Epidermal melanocyte (primary cell): ENCODE measurements around the gene CCDC12.

Experiments used
- DNase-seq: peaks from one replicate; pipeline ENCODE4 v3.0.0; 2011; ENCODE audit warnings: low spot score; ENCODE audit not compliant: insufficient read length

CCDC12 gene

DNA sequence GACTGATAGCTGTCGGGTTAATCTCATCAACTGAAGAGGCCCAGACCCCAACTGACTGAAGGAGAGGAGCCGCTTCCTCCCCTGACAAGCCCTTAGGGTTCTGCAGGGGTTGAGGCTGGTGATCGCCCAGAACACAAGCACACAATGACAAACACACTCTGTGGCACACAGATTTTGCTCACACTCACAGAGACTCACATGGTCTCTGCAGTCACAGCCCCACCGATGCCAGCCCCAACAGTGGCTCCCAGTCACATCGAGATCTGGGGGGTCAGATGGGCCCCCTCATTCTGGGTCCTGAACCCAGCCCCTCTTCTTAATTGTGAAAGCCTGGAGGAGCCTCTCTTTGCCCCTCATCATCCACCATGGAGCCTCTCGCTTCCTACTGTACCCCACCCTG is 82.3 kb downstream of the CCDC12 start:
- no peak for DNase-seq

DNA sequence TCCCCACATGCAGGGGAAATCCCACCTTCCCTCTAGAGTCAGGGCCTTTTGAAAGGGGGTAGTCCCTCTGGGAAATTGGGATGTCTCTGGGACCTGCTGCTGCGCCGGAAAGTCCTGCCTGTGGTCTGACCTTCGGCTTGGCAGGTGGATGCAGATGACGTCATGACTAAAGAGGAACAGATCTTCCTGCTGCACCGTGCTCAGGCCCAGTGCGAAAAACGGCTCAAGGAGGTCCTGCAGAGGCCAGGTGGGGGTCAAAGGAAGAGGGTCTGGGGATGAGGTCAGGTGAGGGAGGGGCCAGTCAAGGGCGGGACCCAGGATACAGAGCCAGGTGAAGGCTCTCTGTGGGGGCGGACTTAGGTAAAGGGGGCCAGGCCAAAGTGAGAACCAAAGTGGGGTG is 82.8 kb downstream of the CCDC12 start:
- no peak for DNase-seq

DNA sequence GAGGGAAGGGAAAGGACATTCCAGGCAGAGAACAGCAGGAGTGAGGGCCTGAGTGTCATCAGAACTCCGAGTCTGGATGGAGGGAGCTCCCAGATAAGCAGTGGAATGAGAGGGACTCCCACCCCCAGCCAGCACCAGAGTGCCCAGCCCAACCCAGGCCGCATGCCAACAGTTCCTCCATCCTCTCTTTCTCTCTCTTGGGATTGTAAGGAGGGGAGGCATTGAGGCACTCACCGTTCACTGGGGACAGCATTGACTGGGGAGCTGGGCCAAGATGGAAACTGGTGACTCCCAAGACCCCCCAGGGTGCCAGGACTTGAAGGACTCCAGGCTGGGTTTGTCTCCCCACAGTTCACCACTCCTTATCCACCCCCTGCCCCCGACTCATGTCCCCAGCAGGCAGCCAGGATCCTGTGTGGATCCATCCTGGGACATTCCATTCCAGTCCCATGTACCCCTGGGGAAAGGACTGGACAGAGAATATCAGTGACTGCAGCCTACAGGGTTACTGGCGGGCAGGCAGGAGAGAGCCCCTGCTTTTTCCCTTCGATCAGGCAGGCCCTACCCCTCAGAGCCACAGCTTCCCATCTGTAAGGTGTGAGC is 83.3 kb downstream of the CCDC12 start:
- DNase-seq = no peak

DNA sequence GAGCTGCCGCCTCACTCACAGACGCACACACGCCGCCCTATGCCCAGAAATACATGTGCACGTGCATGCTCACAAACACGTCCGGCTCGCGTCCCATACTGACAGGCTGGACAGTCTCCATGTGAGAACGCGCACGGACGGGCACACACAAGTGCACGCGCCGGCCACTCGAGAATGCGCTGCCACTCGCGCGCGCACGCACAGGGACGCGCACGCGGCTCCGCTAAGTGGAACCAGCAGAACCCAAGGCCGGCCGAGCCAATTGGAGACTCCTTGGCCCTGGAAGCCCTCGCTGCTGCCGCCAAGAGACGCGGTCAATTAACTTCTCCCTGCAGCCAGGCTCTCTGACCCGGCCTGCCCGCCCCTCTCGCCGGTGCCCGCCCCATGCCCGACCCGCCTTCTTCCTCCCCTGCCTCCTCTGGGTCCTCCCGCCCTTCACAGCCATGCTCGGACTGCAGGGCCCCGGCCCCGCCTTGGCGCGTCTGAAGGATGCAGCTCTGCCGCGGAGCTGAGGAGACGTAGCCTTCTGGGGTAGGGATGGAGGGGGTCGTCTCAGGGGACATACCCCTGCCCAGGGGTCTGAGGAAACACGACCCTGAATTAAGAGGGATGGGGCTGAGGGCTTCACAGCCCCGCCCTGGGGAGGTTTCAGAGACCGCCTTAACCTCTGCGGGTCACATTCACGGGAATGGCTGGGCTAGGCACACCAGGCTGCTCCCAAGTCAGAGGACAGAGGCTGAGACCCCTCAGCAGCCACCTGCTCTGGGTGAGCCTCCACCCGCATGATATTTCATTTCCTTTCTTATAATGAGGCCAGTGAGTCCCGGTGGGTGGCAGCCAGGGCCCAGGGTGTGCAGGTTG is 84.0 kb downstream of the CCDC12 start:
- DNase-seq = peak; percentile 98

DNA sequence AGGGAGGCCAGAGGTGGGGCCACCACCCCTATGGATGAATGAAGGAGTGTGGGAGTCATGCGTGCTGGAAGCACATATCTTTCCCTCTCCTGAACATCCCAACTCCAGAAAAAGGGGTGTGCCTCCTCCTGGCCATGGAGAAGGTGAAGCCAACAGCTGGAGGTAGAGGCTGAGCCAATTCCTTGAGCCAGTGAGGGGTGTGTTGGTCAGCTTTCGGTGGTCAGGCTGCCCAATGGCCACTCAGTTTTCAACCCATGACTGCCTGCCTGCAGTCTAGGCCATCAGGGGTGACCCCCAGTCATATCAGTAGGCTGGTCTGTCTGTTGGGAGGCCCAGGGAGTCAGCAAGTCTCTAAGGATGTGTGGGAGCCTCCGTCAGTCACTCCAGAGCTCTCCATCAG is 85.4 kb downstream of the CCDC12 start:
- DNase-seq = no peak

DNA sequence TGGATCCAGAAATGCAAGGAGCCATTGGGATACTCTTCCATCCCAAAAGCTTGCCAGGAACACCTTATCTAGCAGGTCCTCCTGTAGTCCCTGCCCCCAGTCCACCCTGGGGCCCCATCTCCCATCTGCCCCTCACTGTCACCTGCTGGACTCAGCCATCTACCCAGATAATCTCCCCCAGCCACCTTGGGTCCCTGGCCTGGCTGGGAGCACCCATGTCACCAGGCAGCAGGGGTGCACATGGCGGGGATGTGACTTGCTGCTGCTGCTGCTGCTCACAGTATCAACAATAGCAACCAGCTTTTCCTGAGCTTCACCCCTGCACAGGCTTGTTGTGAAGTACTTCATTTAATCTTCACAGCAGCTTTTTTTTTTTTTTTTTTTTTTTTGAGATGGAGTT is 86.4 kb downstream of the CCDC12 start:
- no peak for DNase-seq

DNA sequence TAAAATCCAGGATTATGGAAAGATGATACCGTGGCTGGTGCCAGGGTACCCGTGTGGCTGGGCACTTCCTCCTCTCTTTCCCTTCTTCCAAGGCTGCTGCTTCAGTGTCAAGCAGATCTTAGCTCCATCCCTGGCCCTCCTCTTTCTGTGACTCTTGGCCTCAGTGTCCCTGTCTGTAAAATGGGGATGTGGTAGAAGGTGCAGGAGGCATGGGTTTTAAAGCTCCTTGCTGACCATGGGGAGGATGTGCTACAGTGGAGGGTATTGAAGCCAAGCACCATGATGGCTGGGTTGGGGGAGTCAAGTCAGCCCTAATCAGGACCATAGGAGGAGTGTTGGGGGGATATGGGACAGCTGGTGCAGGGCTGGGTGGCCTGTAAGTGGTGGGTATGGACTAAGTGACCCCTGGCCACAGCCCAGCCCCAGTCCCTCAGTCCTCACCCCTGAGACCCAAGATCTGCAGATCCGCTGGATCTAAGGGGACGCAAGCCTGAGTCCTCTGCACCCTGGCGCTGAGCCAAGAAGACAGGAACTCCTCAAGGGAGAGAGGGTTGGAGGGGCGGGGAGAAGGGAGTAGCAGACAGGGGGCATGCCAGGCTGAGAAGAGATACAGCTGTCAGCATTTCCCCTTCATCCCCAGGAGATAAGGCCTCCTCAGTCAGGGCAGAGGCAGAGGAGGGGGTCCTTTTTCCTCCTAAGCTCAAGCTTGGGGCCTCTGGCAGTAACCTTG is 87.0 kb downstream of the CCDC12 start:
- no peak for DNase-seq

DNA sequence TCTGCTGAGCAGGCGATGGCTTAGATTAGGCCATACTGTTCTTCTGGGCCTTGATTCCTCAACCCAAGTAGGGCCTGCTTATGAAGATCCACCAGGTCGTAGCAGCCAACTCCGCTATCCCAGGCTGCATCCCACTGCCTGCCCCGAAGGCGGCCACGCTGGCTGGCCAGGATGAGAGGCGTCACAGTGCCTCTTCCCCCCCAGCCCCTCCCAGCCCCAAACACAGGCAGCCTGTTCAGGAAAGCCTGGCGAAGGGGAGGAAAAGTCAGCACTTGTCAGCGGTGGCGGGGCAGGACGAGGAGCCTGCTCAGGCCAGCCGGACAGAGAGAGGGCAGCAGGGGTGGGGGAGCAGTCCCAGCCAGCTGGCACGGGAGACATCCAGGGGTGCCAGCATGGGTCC is 87.8 kb downstream of the CCDC12 start:
- DNase-seq = no peak

DNA sequence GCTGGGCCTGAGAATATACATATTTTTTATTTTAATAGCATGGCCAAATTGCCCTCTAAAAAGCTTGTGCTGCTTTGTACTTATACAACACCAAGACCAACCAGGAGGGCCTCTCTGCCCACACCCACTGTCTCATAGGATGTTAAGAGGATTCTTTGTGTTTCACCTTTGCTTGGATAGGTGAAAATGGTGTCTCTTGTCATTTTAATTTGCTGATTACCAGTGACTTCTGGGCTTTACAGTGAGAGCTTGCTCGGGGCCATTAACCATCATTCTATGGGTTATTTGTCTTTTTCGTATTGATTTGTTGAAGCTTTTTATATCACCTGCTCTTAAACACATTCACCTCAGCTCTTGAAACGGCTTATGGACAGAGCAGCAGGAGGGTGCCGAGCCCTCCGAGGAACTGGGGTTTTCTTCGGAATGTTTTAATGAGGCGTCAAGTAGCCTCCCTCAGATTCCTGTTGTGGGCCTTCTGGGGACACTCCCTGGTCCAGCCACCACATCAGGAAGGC is 88.5 kb downstream of the CCDC12 start:
- no peak for DNase-seq

DNA sequence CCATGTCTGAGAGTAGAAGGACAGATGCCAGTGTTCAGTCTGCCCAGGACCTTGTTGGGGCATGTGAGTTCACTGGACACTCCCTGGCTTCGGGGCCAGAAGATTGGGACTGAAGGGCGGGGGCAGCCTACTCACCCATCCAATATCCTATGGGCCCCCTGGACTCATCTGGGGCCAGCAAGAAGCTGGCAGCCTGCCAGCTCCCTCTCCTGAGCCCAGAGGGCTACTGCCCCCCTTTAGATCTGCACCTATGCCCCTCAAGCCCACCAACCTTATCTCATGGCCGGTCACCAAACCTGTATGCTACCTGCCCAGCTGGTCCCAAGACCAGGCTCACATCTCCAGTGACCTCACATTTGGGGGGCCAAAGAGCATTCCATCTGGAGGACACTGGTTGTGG is 90.9 kb downstream of the CCDC12 start:
- no peak for DNase-seq

DNA sequence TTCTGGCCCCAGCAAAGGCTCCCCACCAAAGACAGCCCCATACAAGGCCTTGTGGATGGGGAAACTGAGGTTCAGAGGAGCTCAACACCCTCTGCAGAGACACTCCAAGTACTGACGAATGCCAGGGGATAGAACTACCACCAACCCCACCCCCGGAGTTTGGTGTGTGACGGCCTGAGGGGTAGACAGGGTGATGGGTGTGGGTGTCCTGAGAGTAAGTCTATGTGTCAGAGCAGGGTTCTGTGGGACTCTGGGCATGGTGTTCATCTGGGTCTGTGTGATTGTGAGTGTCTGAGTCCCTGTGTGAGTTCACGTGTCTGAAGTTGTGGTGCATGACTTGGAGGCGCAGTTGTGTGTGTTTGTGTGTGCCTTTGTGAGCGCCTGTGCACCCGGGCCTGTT is 91.6 kb downstream of the CCDC12 start:
- no peak for DNase-seq

DNA sequence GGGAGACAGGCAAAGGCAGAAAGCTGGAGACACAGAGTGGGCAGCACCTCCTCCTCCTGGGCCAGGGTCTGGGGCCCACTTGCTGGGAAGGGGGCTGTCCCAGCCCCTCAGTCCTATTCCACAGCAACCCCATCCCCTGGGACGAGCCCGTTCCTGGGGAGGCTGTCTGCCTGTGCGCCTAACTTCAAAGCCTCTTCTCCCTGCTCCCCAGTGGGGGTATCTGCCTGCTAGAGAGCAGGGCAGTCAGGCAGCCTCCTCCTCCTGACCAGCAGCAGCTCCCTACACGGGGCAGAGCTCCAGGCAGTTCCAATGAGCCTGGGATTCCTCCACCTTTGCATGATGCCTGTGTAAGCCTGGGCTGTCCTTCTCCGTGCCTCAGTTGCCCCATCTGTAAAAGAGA is 92.1 kb downstream of the CCDC12 start:
- DNase-seq = no peak

DNA sequence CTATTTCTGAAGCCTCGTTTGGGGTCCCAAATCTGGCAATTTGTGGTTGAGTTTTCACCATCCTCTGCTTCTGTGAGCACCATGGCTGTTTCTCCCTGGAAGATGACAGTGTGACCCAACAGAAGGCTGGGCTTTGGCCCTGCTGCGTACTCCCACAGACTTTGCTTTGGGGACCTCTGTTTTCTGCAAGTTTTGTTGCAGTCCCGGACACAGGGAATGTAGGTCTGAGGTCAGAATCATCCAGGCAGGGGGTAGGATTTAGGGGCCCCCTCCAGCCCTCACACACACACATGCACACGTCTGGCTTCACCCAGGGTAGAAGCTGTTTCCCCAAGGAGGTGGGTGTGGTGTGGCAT is 92.7 kb downstream of the CCDC12 start:
- DNase-seq = no peak

DNA sequence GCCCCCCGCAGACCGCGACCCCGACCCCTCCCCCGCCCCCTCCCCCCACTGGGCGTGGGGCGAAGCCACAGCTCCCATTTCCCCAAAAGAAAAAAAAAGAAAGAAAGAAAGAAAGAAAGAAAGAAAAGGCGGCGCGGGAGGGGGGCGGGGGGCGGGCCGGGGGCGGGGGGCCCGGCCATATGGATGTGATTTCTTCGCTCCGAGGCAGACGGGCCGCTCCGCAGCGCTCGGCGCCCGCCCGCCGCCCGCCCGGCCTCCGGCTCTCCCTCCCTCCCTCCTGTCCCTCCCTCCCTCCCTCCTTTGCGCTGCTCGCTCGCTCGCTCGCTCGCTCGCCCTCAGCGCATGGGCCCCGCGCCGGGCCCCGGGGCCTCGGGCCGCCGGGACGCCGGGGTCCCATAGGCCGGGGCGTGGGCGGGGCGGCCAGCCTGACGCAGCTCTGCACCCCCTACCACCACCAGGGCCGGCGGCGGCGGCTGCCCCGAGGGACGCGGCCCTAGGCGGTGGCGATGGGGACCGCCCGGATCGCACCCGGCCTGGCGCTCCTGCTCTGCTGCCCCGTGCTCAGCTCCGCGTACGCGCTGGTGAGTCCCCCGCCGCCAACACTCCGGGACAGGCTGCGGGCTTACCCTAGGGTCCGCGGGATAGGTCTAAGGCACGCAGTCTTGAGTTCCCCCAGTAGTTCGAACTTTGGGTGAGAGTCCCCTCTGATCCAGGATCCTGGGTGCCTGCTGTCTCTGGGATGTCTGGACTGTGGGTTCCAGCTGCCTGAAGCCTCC is 93.3 kb downstream of the CCDC12 start:
- no peak for DNase-seq

DNA sequence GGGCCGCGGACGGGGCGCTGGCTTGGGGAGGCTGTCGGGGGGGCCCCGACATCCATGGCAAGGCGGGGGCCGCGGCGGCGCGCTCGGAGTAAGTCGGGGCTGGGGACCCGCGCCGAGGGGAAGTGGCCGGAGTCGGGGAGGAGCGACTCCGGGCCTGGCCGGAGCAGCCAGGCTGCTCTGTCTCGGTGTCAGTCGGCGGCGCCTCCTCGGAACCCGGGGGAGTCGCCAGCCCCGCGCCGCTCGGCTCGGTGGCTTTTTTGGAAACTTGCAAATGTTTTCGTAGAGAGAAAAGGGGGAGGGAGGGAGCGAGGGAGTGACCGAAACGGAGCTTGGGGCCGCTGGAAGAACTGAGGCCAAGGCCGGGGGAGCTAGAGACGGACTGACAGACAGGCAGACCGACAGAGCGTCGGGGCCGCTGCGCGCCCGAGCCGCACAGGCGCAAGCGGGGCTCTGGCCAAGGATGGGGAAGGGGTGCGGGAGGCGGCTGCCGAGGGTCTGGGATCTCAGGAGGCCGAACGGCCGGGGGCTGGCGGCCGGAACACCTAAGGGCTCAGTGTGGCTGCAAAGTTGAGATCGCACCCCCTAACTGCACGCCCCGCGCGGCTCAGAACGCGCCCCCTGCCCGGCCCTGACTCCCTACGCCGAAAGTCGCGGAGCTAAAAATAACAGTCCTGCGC is 94.0 kb downstream of the CCDC12 start:
- no peak for DNase-seq

DNA sequence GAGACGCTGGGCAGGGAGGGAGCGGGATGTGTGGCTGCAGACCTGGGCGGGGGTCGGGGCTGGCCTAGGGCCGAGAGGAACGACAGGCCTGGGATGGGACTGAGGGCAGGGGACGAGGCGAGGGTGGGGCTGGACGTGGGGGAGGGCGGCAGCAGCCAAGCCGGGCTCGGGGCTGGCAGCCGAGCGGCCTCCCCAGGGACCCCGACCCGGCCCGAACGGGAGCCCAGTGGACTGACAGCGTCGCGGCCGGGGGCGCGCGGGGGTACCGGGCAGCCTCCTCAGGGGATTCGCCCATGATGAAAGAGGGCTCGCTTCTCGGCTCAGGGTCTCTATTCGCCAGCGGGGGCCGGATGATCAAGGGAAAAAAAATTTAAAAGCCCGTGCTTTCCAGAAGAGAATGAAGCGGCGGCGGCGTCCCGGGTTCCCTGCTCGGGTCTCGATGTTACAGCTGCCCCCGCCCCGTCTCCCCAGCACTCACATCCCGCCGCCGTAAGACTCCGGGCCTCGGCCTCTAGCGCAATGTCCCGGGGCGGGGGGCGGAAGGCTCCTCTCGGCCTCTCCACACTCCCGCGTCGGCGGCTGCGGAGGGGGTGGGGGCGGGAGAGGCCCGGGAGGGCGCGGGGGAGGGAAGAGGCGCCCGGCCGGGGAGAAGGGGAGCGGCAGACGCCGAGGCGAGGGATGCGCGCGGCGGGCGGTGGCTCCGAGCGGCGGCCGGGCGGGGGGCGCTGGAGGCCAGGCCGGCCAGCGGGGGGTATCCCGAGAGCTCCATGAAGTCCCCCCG is 94.8 kb downstream of the CCDC12 start:
- peak; percentile 50 for DNase-seq

DNA sequence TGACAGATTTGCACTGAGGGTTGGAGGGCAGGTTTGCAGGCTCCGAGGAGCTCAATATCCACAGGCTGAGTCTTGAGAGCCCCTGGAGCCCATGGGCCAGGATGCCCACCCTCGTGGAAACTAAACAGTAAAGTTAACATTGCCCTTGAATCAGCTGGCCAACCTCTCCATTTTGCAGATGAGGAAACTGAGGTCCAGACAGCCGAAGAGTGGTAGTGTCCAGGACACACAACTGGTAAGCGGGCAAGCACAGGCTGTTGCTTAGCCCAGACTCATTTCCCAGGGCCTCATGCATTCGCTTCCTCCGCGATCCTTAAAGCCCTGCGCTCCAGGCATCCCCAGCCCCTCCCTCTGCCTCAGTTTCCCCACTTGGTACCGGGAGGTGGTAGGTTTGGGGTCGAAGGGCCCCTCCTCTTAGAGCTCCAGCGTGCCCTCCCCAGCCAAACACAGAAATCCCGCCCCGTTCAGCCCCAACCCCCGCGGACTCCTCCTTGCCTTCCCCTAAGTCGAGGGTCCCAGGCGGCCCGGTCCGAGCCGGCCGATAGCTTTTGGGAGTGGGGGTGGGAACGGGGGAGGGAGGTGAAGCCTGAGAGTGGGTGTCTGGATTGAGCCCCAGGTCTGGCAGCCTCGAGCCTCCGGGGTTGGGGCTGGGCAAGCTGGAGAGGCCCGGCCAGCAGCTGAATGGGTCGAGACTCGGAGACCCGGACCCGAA is 95.5 kb downstream of the CCDC12 start:
- no peak for DNase-seq

DNA sequence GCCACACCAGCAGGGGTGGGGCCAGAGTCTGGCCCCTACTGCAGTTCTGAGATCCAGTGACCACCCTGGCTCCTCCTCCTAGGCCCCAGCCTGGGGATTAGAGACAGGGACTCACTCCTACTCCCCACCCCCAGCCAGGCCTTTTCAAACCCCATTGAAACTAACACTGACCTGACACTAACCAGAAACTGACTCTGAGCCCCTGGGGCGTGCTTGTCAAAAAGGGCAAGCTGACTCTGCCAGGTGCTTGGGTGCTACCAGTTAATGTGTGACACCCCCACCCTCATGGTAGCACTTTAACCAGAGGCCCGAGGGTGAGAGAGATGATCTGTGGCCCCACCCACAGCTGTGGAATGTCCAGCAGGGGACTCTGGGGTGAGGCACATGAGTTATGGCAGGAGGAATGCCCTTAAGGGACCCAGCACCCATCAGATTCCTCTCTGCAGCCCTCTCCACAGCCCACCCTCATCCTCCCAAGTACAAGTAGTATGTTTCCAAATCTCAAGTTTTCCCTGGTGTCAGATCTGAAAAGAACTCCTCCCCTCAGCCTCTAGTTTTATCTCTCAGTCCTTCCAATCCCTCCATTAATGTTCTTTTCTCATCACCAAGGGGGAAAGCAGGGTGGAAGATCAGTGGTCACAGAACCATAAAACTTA is 97.6 kb downstream of the CCDC12 start:
- DNase-seq = no peak
